Stomach (tissue), 9 donors: ENCODE data around the gene SLC12A3. TPM values are rescaled to one million over a fixed set of nuclear protein-coding genes. Genes with fewer than 3 reads are reported as not detected.
A peak's percentile ranks its signal among the peaks of the same experiment; 100 is the strongest.
"Not testable (repeated sequence)": the region's sequence is repeated elsewhere in the genome, so short reads cannot be mapped to it uniquely, and the experiment has no call there.

Experiments
- DNase-seq, 2 donors: peaks; one replicate each; pipeline versions ENCODE4 v3.0.0 to v3.0.0-alpha.2; 2013 to 2019
- H3K27ac ChIP-seq, 5 donors: fragments of 200-600 bp in 4 of 5; sonication (generic) in 4 of 5; one replicate each; pipeline ENCODE4 v1.5.1; 2013 to 2019; ENCODE audit warnings: mild to moderate bottlenecking in 1 of 5, moderate library complexity in 1 of 5
- H3K27me3 ChIP-seq, 3 donors: fragments of 200-600 bp; sonication (generic); one replicate each; pipeline ENCODE4 v1.5.1; 2017 to 2019; ENCODE audit warnings: mixed run types in 1 of 3
- H3K36me3 ChIP-seq, 4 donors: fragments of 200-600 bp; sonication (generic); 1 replicate in 3 of 4; 2 replicates in 1 of 4; pipeline ENCODE4 v1.5.1; 2016 to 2019
- H3K4me1 ChIP-seq, 4 donors: fragments of 200-600 bp; sonication (generic); one replicate each; pipeline ENCODE4 v1.5.1; 2016 to 2019
- H3K4me3 ChIP-seq, 4 donors: fragments of 200-600 bp; sonication (generic) in 3 of 4; one replicate each; pipeline ENCODE4 v1.5.1; 2016 to 2019; ENCODE audit warnings: mild to moderate bottlenecking in 1 of 4
- H3K9me3 ChIP-seq, 4 donors: fragments of 200-600 bp; sonication (generic); one replicate each; pipeline ENCODE4 v1.5.1; 2016 to 2019
- EP300 ChIP-seq: sonication (generic); formaldehyde crosslinking; IDR thresholded peaks from one replicate; pipeline ENCODE4 v1.6.1; 2017; ENCODE audit warnings: antibody characterized with exemption
- POLR2A ChIP-seq, 4 donors: fragments of 450-650 bp; IDR thresholded peaks; one replicate each; pipeline ENCODE4 v1.6.1; 2016; ENCODE audit warnings: antibody characterized with exemption in 4 of 4, control low read depth in 2 of 4, mild to moderate bottlenecking in 1 of 4, moderate library complexity in 1 of 4
- POLR2AphosphoS5 ChIP-seq, 3 donors: sonication (generic); formaldehyde crosslinking; IDR thresholded peaks; one replicate each; pipeline ENCODE4 v1.6.1; 2016; ENCODE audit warnings: antibody characterized with exemption in 3 of 3
- WGBS, 5 donors: extraction: QIAGEN DNeasy Blood & Tissue Kit in 3 of 5; methylation state at CpG; one replicate each; pipeline versions ENCODE4 v1.1.5 to v1.1.7; 2013 to 2018; 5-methylcytosine and 5-hydroxymethylcytosine counted together
- intact Hi-C: fragments of 100-400 bp; cut with DNase I; formaldehyde crosslinking; loops from one replicate; pipeline ENCODE4 v1.15.1; 2023; ENCODE audit warnings: low total_unique reads
- polyA plus RNA-seq, 3 donors: library from polyadenylated mRNA; stranded (reverse); fragments of 200-250 nt; gene quantifications; one replicate each; pipeline ENCODE4 v1.2.3, GENCODE V29; 2013
- total RNA-seq, 5 donors: library from RNA; depleted of rRNA; stranded (reverse); fragments of >200 nt; gene quantifications; one replicate each; pipeline versions ENCODE4 v1.1.0 to v1.2.3, GENCODE V29; 2014 to 2016
- TF ChIP-seq, protein P1 (sequence below), 7 experiments: fragments of 450-650 bp in 4 of 7; fragments of 200-600 bp in 3 of 7; sonication (generic) in 3 of 7; IDR thresholded peaks; one replicate each; pipeline ENCODE4 v1.5.1; 2016 to 2019; ENCODE audit warnings: antibody characterized with exemption in 7 of 7, control low read depth in 2 of 7, mild to moderate bottlenecking in 1 of 7
- donor health status: healthy with polysubstance abuse.
- donor health status: Bipolar disorder and iron deficiency.
- donor health status: healthy.

Gene SLC12A3
- total and polyA plus RNA-seq, 8 donors, result 0.10 to 0.12 TPM; not detected in 6

DNA sequence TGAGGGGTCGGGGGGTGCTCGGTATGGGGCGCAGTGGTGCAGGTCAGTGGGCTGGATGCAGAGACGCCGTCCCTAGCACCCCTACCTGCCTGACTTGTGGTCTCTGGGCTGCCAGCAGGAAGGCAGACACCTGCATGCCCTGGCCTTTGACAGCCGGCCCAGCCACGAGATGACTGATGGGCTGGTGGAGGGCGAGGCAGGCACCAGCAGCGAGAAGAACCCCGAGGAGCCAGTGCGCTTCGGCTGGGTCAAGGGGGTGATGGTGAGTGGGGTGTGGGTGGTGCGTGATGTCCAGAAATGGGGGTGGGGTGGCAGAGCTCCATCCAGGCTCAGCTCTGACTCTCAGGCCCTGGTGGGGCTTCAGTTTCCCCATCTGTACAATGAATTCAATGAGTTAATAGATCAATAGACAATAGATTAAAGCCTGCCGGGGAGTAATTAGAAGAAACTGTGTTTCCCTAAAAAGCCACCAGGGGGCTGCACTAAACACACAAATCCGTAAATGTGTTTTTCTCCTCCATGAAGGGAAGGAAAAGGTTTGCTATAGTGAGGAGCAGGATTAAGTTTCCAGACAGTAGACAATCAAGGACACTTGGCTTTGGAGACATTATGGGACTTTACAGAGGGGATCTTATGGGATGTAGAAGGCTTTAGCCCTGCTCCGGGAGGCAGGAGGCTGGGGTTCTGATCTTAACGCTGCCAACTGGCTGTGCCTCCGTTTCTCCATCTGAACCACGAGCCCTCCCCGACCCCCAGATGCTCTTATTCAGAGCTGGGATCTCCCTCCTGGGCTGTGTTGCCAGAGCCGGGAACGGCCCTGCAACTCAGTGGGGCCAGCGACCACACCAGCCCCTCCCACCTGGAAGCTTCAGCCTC is 2.2 kb downstream of the SLC12A3 start:
- peak; percentile 53 to 83 for DNase-seq
- Histone ChIP-seq H3K4me3 (no peak overlapping the region), H3K9me3 (no peaks in the 10 kb centered on the region), H3K27me3 (no peaks in the 10 kb centered on the region), H3K4me1 (peaks cover 0 to 16% (median 9%) of the 10 kb centered on the region in 4 donors), H3K36me3 (no peaks in the 10 kb centered on the region), H3K27ac (no peak overlapping the region)
- 39 to 50% (median 47%) methylated on average over 13 to 23 of the region's 23 CpGs for WGBS, 5 donors
- intact Hi-C loops, result loop anchor here (5.0 kb wide), 1 partner anchor 85 kb away; no protein-coding TSS in a partner anchor
- no peak for TF ChIP-seq POLR2A (IDR thresholded peaks at IDR 0.05)
- TF ChIP-seq, protein P1, sequence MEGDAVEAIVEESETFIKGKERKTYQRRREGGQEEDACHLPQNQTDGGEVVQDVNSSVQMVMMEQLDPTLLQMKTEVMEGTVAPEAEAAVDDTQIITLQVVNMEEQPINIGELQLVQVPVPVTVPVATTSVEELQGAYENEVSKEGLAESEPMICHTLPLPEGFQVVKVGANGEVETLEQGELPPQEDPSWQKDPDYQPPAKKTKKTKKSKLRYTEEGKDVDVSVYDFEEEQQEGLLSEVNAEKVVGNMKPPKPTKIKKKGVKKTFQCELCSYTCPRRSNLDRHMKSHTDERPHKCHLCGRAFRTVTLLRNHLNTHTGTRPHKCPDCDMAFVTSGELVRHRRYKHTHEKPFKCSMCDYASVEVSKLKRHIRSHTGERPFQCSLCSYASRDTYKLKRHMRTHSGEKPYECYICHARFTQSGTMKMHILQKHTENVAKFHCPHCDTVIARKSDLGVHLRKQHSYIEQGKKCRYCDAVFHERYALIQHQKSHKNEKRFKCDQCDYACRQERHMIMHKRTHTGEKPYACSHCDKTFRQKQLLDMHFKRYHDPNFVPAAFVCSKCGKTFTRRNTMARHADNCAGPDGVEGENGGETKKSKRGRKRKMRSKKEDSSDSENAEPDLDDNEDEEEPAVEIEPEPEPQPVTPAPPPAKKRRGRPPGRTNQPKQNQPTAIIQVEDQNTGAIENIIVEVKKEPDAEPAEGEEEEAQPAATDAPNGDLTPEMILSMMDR (IDR thresholded peaks at IDR 0.05), result peak in 5 of 7 experiments; percentile 57 to 86 (median 83)
- TF ChIP-seq POLR2AphosphoS5 (IDR thresholded peaks at IDR 0.05), result peak in 1 of 3 donors; percentile 56
- TF ChIP-seq EP300, result no peak

DNA sequence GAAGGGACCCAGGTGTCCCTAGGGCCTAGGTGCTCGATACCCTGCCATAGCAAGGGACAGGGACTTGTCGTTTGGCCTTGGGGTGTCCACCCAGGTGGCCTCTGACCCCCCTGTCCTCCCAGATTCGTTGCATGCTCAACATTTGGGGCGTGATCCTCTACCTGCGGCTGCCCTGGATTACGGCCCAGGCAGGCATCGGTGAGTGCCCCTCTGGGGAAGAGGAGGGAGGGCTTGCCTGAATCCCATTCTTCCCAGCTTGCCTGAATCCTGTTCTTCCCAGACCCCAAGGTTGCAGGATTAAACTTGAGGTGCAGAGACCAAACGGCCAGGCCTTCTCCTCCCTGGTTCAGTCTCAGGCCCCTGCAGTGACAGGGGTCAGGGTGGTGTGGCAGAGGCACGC is 3.2 kb downstream of the SLC12A3 start:
- WGBS, 5 donors, result 86 to 96% (median 89%) methylated on average over 4 to 9 of the region's 9 CpGs
- Histone ChIP-seq H3K9me3 (no peaks in the 10 kb centered on the region), H3K4me1 (peaks cover 0 to 13% (median 9%) of the 10 kb centered on the region in 4 donors), H3K36me3 (no peaks in the 10 kb centered on the region), H3K4me3 (no peak overlapping the region), H3K27me3 (no peaks in the 10 kb centered on the region), H3K27ac (no peak overlapping the region)
- intact Hi-C loops, result loop anchor here (5.0 kb wide), 1 partner anchor 84 kb away; no protein-coding TSS in a partner anchor
- TF ChIP-seq POLR2AphosphoS5 (IDR thresholded peaks at IDR 0.05) (no peak), POLR2A (IDR thresholded peaks at IDR 0.05) (no peak), EP300 (no peak)
- TF ChIP-seq, protein P1 (IDR thresholded peaks at IDR 0.05), result no peak
- no peak for DNase-seq

DNA sequence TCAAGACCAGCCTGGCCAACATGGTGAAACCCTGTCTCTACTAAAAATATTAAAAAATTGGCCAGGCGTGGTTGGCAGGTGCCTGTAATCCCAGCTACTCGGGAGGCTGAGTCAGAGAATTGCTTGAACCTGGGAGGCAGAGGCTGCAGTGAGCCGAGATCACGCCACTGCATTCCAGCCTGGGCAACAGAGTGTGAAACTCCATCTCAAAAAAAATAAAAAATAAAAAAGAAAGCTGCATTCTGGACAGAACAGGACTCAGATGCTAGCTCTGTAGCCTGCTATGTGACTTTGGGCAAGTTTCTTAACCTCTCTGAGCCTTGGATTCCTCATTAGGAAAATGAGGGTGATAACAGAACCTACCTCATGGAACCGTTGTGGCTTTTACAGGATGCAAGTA is 3.8 kb downstream of the SLC12A3 start:
- not testable (repeated sequence) for H3K27ac ChIP-seq, H3K36me3 ChIP-seq, H3K4me3 ChIP-seq, H3K9me3 ChIP-seq, H3K27me3 ChIP-seq, DNase-seq
- 88 to 91% (median 90%) methylated on average over 5 of the region's 5 CpGs for WGBS, 5 donors
- intact Hi-C loops, result loop anchor here (5.0 kb wide), 1 partner anchor 84 kb away; no protein-coding TSS in a partner anchor
- H3K4me1 ChIP-seq, result peaks cover 0 to 11% (median 9%) of the 10 kb centered on the region in 4 donors

DNA sequence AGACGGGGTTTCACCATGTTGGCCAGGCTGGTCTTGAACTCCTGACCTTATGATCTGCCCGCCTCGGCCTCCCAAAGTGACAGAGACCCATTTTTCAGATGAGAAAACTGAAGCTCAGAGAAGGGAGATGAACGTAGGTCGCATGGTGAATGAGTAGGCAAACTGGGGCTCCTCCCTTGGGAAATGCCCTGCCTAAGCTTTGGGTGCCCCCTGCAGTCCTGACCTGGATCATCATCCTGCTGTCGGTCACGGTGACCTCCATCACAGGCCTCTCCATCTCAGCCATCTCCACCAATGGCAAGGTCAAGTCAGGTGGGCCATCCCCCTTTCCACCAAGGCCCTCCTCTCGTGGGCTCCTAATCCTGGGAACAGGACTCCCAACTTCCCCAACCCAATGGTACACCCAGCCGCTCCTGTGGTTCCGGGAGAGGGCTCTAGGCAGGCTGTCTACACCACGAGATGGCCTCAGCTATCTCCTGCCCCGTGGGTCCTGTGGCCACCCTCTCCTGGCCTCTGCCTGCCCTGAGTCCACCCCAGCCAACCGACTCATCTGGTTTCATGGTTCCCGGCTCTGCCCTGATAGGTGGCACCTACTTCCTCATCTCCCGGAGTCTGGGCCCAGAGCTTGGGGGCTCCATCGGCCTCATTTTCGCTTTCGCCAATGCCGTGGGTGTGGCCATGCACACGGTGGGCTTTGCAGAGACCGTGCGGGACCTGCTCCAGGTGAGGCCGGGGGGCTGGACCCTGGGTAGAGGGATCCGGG is 4.7 kb downstream of the SLC12A3 start:
- H3K36me3 ChIP-seq, result no peaks in the 10 kb centered on the region
- H3K27me3 ChIP-seq, result no peaks in the 10 kb centered on the region
- intact Hi-C loops, result loop anchor here (5.0 kb wide), 1 partner anchor 83 kb away; no protein-coding TSS in a partner anchor
- TF ChIP-seq POLR2A (IDR thresholded peaks at IDR 0.05) (no peak), POLR2AphosphoS5 (IDR thresholded peaks at IDR 0.05) (no peak), EP300 (no peak)
- TF ChIP-seq, protein P1 (IDR thresholded peaks at IDR 0.05), result no peak
- no peak for DNase-seq
- WGBS, 5 donors, result 84 to 92% (median 89%) methylated on average over 21 to 24 of the region's 24 CpGs
- H3K9me3 ChIP-seq, result no peaks in the 10 kb centered on the region
- H3K4me1 ChIP-seq, result peaks cover 0 to 11% (median 9%) of the 10 kb centered on the region in 4 donors
- no peak overlapping the region for H3K4me3 ChIP-seq
- no peak overlapping the region for H3K27ac ChIP-seq
